ENCODE data around the gene GNE. TPM values are rescaled to one million over a fixed set of nuclear protein-coding genes. Genes with fewer than 3 reads are reported as not detected.

GNE gene
- total RNA-seq, 2 donors from 2014 or later: 20.2 to 21.2 TPM

- no peaks in the 10 kb centered on the region for H3K27me3 ChIP-seq
- H3K4me3 ChIP-seq: no peak overlapping the region
- no peaks in the 10 kb centered on the region for H3K36me3 ChIP-seq
- H3K9me3 ChIP-seq: no peaks in the 10 kb centered on the region
- no peak overlapping the region for H3K27ac ChIP-seq
- no peaks in the 10 kb centered on the region for H3K4me1 ChIP-seq
- TF ChIP-seq CTCF (IDR thresholded peaks at IDR 0.05): no peak
- DNase-seq (ENCODE audit: low spot score): no peak
Observed at GRCh38 chr9:36286388-36286787, 28.1 kb upstream of the GNE start.

- Histone ChIP-seq H3K36me3 (no peaks in the 10 kb centered on the region), H3K4me3 (no peak overlapping the region), H3K27ac (no peak overlapping the region), H3K4me1 (no peaks in the 10 kb centered on the region), H3K27me3 (no peaks in the 10 kb centered on the region), H3K9me3 (no peaks in the 10 kb centered on the region)
- DNase-seq (ENCODE audit: low spot score): no peak
- TF ChIP-seq CTCF (IDR thresholded peaks at IDR 0.05): no peak
Observed at GRCh38 chr9:36284226-36284625, 26.0 kb upstream of the GNE start.

GRCh38 chr9:36282275-36282674, 24.0 kb upstream of the GNE start:
- Histone ChIP-seq H3K4me3 (no peak overlapping the region), H3K9me3 (no peaks in the 10 kb centered on the region), H3K4me1 (no peaks in the 10 kb centered on the region), H3K36me3 (no peaks in the 10 kb centered on the region), H3K27me3 (no peaks in the 10 kb centered on the region), H3K27ac (no peak overlapping the region)
- DNase-seq (ENCODE audit: low spot score): no peak
- TF ChIP-seq CTCF (IDR thresholded peaks at IDR 0.05): no peak

GRCh38 chr9:36280989-36281388, 22.7 kb upstream of the GNE start:
- H3K27ac ChIP-seq: no peak overlapping the region
- H3K27me3 ChIP-seq: no peaks in the 10 kb centered on the region
- TF ChIP-seq CTCF (IDR thresholded peaks at IDR 0.05): no peak
- H3K9me3 ChIP-seq: no peaks in the 10 kb centered on the region
- no peak overlapping the region for H3K4me3 ChIP-seq
- H3K4me1 ChIP-seq: no peaks in the 10 kb centered on the region
- H3K36me3 ChIP-seq: no peaks in the 10 kb centered on the region
- no peak for DNase-seq (ENCODE audit: low spot score)

GRCh38 chr9:36278243-36278642, 20.0 kb upstream of the GNE start:
- no peaks in the 10 kb centered on the region for H3K4me1 ChIP-seq
- no peaks in the 10 kb centered on the region for H3K27me3 ChIP-seq
- no peak overlapping the region for H3K4me3 ChIP-seq
- H3K9me3 ChIP-seq: no peaks in the 10 kb centered on the region
- DNase-seq (ENCODE audit: low spot score): no peak
- no peak overlapping the region for H3K27ac ChIP-seq
- TF ChIP-seq CTCF (IDR thresholded peaks at IDR 0.05): no peak
- no peaks in the 10 kb centered on the region for H3K36me3 ChIP-seq

- Histone ChIP-seq H3K36me3 (no peaks in the 10 kb centered on the region), H3K4me1 (no peaks in the 10 kb centered on the region), H3K4me3 (peak overlapping the region in 1 of 2 donors; percentile 11), H3K9me3 (no peaks in the 10 kb centered on the region), H3K27ac (peak overlapping the region in 1 of 2 donors; percentile 11), H3K27me3 (no peaks in the 10 kb centered on the region)
- no peak for DNase-seq (ENCODE audit: low spot score)
- TF ChIP-seq CTCF (IDR thresholded peaks at IDR 0.05): no peak
Observed at GRCh38 chr9:36276781-36277181, 18.5 kb upstream of the GNE start.

All from right atrium auricular region (tissue), 2 donors.